NCI-H526 treated with DMSO at 0.1 percent for 48 hours (cell line): ENCODE data around the gene KIAA1755.
A peak's percentile ranks its signal among the peaks of the same experiment; 100 is the strongest.

ENCODE experiments used
- DNase-seq: peaks from one replicate; lab custom pipeline; 2025; lab: John Stamatoyannopoulos, UW

Gene KIAA1755

DNA sequence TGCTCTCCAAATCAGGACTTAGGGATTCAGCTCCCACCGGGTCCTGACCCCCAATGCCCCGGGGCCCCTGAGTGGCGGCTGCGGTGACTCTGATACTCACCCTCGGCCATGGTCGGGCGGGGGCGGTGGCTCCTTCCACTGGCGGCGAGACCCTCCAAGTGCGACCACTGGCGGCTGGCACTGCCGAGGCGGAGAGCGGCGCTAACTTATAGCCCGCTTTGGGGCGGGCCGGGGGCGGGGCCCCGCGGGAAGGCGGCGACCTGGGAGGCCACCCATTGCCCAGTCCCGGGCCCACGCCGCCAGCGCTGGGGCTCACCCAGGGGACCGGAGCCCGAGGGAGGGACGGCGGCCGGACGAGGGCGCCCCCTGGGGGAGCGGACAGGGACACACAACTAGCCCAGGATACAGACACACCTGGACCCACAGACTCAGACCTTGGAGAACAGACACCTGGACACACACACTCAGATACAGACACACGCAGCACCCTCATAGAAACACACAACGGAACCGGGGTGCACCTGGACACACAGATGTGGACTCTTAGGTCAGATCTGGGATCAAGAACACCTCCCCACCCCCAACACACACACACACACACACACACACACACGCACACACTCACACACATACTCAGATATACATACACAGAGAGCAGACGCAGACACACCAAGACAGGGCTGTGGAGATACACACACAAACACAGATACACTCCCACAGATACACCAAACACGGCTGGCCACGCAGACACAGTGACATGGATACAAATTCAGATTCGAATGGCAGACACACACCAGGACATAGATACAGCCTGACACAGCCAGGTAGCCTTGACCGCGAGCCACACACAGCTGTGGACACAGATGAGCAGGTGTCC is 95.2 kb downstream of the KIAA1755 start, which contains the start of gene TGM2:
TGM2 (minus strand) TSS at position 182 of the 877 bp plus-strand sequence; CDS start at position 110, 72 bp downstream.
- peak; percentile 52 for DNase-seq

DNA sequence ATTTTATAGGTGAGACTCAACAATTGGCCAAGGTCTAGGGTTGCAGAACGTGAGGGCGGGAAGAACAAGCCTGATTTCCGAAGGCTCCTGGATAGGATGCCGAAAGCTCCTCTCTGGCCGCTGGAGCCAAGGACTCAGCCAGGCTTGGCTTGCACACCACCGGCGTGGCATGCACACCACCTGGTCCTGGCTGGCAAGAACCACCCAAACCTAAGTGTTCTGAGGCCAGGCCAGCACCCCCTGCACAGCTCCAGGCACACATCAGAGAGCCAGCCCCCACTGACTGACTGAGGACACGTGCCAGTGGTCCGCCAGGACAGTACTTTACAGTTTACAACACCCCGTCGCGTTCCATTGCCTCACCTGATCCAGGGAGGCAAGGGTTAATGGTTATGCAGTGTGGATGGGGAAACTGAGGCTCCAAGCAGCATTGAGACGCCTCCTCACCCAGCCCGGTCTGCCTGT is 95.9 kb downstream of the KIAA1755 start:
- DNase-seq, result no peak

DNA sequence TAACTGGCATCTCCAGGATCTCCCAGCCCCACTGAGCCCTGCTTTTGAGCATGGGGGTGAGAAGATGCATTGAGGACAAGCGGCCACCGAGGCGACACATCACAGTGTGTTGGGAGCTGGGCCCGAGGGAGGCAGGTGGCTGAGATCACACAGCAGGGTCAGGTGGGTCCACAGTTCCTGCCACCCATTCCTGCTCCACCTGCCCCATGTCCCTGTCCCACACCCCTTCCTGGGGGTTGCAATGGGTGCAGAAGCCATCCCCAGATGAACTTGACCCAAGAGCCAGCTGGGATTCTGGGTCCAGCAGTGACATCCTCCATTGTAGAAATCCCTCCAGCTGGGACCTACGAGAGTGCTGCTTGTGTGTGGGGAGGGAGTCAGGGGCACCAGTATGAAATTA is 96.5 kb downstream of the KIAA1755 start:
- no peak for DNase-seq

DNA sequence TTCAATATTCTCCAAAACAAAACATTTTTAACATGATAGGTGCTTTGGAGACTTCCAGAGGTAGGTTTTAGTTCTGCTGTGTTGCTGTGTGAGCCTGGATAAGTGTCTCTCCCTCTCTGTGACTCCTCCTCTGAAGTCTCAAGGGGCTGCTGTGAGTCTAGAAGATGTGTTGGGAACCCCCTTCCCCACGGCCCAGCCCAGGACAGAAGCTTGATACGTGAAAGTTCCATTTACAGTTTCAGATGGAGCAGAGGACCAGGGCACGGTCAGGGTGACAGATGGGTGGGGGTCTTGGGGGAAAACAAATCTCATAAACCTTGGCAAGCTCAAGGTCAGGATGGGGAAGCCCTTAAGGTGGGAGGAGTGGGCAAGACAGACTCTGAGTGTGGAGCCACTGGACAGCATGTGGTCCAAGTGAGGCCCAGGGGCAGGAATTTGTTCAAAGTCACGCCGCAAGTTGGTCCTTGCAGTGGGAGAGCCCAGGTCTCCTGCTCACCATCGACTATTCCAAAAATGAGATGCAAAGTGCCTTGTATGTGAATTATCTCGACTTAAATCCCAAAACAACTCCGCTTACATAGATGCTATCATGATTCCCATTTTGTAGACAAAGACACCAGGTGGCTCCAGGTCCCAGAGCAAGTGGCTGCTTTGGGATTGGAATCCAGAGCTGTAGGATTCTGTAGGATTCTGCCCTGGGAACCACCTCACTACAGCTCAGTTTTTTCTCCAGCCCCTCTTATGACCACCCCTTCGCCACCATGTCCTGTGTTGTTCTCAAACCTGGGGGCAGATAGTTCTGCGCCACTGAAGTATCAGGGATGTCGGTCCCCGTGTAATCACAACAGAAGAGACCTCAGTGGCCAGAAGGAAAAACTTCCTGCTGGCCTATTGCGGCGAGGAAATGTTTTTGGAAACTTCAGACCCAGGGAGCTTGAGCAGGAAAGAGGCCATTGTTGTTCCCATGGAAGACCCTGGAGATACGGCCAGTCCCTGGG is 97.4 kb downstream of the KIAA1755 start:
- DNase-seq, result no peak

DNA sequence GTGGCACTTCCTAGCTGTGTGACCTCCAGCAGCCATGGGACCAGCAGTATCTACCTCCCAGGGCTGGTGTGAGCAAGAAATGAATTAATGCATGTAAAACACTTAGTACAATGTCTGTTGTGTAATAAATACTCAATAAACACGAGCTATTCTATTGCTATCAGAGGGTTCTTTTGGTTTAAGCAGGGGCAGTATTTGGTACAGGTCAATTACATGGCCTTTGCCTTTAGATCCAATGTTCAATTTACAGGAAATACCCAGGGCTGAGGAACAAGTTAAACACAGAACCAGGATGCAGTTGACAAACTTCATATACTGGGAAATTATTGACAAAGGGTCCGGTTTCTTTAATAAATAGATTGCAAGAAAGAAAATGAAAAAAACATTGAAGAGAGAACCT is 98.4 kb downstream of the KIAA1755 start:
- no peak for DNase-seq

DNA sequence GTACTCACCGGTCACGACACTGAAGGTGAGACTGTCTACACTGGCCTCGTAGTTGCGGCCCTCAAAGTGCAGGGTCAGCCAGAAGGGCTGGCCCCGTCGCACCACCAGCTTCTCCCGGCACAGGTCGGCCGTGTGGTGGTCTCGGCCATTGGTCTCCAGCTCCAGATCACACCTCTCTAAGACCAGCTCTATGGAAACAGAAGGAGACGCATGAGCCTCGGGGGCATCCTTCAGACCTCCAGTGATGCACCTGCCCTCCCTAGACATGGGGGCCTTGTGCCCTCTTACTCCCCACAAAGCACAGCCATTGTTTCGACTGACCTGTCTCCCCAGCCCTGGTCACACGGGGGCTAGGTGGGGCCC is 99.1 kb downstream of the KIAA1755 start:
- DNase-seq, result no peak
